ENCODE data around the gene FN1.

GRCh38 chr2:215435280-215435869 is 493 bp downstream of the FN1 start:
- TF ChIP-seq CTCF (IDR thresholded peaks at IDR 0.05), result no peak
- no peak for TF ChIP-seq POLR2A (IDR thresholded peaks at IDR 0.05)

Measured in prostate gland (tissue), 2 donors.